Thoracic aorta (tissue), 2 donors: Measurements from ENCODE around the gene MVB12B. TPM values are rescaled to one million over a fixed set of nuclear protein-coding genes. Genes with fewer than 3 reads are reported as not detected.

Experiments
- ATAC-seq: fragments of 150-250 bp; one replicate; pipeline ENCODE4 v1.8.0; 2017; ENCODE audit warnings: low read depth; ENCODE audit not compliant: insufficient number of reproducible peaks, low FRiP score
- DNase-seq: peaks from one replicate; pipeline ENCODE4 v3.0.0-alpha.2; 2020; ENCODE audit warnings: low spot score
- H3K27ac ChIP-seq, 2 donors: fragments of 200-600 bp; sonication (generic); 1 replicate in 1 of 2; 2 replicates in 1 of 2; pipeline ENCODE4 v1.5.1; 2016; ENCODE audit warnings: mild to moderate bottlenecking in 2 of 2, moderate library complexity in 2 of 2
- H3K27me3 ChIP-seq: fragments of 200-600 bp; sonication (generic); replicated peaks from 2 replicates; pipeline ENCODE4 v1.6.0; 2016; ENCODE audit warnings: mild to moderate bottlenecking; ENCODE audit not compliant: insufficient read depth
- H3K36me3 ChIP-seq: fragments of 200-600 bp; sonication (generic); one replicate; pipeline ENCODE4 v1.5.1; 2016
- H3K4me1 ChIP-seq, 2 donors: fragments of 200-600 bp; sonication (generic); 1 replicate in 1 of 2; 2 replicates in 1 of 2; pipeline versions ENCODE4 v1.5.1 to v1.6.0; 2016; ENCODE audit warnings: low read depth in 2 of 2, mild to moderate bottlenecking in 1 of 2; ENCODE audit not compliant: control insufficient read depth in 1 of 2
- H3K4me3 ChIP-seq: fragments of 200-600 bp; sonication (generic); 2 replicates; pipeline ENCODE4 v1.5.1; 2016; ENCODE audit warnings: mild to moderate bottlenecking
- H3K9me3 ChIP-seq: fragments of 200-600 bp; sonication (generic); 2 replicates; pipeline ENCODE4 v1.5.1; 2016
- total RNA-seq, 2 donors: library from RNA; depleted of rRNA; stranded (reverse); fragments of >200 nt; gene quantifications; one replicate each; pipeline versions ENCODE4 v1.1.0 to v1.2.3, GENCODE V29; 2016
- TF ChIP-seq, protein P1 (sequence below): fragments of 200-600 bp; sonication (generic); IDR thresholded peaks from one replicate; pipeline ENCODE4 v1.5.1; 2019; ENCODE audit warnings: antibody characterized with exemption

MVB12B gene
- total RNA-seq, 2 donors from 2014 or later = 18.4 to 21.7 TPM

DNA sequence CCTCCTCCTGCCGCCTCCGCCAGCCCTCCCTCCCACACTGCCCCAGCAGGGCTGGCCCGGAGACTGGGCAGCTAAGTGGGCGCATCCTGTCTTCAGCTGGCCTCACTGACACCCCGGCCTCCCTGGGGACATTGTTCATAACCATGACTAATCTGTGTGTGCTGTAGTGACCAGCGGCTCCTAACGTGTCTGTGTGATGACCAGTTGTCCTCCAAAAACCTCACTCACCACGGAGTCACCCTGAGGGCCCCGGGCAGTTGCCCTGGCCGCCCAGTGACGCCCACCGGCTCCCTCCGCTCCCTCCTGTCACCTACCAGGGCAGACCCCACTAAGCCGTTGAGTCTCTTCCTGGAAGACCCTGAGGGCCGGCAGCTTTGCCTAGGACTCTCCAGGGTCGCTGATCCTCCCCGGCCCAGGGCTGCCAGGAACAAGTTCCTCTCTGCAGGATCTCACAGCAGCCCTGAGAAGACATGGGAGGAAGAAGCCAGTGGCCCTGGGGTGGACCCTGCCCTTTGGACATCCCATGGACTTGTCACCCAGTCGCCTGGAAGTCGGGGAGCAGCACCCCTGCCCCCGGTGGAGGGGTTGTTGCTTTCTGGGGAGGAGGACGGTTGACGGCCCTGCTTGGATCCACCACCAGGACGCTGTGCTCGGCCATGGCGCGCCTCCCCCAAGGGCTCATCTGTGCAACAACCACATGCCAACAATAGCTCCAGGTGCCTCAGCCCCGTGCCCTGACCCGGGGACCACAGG is 176.9 kb downstream of the MVB12B start:
- H3K27ac ChIP-seq = no peak overlapping the region
- H3K9me3 ChIP-seq = no peaks in the 10 kb centered on the region
- ATAC-seq (no peak), DNase-seq (no peak)
- peaks cover 12% of the 10 kb centered on the region for H3K36me3 ChIP-seq
- H3K4me1 ChIP-seq = peaks cover 4 to 21% of the 10 kb centered on the region in 2 donors
- TF ChIP-seq, protein P1, sequence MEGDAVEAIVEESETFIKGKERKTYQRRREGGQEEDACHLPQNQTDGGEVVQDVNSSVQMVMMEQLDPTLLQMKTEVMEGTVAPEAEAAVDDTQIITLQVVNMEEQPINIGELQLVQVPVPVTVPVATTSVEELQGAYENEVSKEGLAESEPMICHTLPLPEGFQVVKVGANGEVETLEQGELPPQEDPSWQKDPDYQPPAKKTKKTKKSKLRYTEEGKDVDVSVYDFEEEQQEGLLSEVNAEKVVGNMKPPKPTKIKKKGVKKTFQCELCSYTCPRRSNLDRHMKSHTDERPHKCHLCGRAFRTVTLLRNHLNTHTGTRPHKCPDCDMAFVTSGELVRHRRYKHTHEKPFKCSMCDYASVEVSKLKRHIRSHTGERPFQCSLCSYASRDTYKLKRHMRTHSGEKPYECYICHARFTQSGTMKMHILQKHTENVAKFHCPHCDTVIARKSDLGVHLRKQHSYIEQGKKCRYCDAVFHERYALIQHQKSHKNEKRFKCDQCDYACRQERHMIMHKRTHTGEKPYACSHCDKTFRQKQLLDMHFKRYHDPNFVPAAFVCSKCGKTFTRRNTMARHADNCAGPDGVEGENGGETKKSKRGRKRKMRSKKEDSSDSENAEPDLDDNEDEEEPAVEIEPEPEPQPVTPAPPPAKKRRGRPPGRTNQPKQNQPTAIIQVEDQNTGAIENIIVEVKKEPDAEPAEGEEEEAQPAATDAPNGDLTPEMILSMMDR = no peak
- H3K4me3 ChIP-seq = no peak overlapping the region
- no peaks in the 10 kb centered on the region for H3K27me3 ChIP-seq

DNA sequence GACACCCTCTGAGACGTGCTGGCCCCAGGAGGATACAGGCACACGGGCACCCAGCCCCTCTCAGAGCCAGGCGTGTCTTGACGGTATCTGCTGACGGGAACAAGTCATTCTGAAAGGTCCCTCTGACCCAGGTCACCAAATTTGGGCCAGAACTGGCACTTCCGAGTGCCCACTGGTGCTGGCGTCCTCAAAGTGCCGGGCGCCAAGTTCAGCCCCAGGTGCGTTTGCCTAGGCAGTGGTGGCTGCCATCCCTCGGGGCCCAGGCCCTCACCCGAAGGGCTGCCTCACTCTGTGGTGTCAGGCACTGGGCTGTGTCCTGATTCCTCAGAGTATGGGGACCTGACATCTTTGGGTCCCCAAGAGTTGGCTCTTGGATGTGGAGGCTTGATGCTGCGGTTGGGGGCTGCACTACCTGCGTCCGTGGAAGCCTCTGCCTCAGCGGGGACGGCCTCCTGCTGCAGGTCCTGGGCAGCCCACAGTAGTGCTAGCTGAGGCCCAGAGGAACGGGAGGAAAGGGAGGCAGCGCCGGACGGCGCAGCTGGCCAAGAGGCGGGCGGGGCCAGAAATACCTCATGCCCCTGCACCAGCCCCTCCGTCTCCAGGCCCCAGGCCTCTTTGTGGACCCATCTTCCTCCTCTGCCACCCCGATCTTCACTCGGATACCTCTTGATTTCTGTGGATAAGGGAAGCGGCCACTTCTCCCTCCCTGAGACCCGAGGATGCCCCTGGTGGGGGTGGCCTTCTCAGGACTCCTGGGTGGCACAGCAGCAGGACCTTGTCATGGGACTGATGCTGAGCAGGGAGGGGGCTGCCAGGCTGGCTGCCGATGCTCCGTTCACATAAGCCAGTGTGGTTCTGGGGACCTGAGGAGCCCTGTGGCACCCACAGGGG is 177.7 kb downstream of the MVB12B start:
- ATAC-seq (no peak), DNase-seq (no peak)
- Histone ChIP-seq H3K4me1 (peaks cover 4 to 17% of the 10 kb centered on the region in 2 donors), H3K27ac (no peak overlapping the region), H3K36me3 (peaks cover 12% of the 10 kb centered on the region), H3K9me3 (no peaks in the 10 kb centered on the region), H3K27me3 (no peaks in the 10 kb centered on the region), H3K4me3 (no peak overlapping the region)
- TF ChIP-seq, protein P1 = no peak

DNA sequence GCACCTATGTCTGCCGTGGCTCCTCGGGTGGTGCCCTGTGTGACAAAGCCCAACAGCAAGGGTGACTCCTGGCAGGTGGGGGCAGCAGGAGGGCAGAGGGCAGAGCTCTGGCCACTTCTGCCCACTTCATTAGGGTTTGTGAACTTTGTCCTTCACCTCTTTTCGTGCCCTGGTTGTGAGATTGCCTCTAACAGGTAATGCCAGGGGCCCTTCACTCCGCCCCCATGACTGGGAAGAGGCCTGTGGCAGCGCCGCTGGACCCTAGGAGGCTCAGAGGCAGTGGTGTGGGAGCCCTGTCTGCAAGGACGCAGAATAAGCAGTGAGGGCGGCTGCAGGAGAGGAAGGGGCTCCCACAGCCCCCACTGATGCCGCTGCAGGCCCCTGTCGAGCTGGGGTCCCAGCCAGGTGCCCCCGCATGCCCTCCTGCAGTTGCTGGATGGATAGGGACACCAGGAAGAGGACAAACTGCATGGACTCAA is 178.4 kb downstream of the MVB12B start:
- Histone ChIP-seq H3K36me3 (peaks cover 12% of the 10 kb centered on the region), H3K4me3 (no peak overlapping the region), H3K27me3 (no peaks in the 10 kb centered on the region), H3K4me1 (peaks cover under 1 to 12% of the 10 kb centered on the region in 2 donors), H3K9me3 (no peaks in the 10 kb centered on the region), H3K27ac (no peak overlapping the region)
- TF ChIP-seq, protein P1 = no peak
- ATAC-seq (no peak), DNase-seq (no peak)

DNA sequence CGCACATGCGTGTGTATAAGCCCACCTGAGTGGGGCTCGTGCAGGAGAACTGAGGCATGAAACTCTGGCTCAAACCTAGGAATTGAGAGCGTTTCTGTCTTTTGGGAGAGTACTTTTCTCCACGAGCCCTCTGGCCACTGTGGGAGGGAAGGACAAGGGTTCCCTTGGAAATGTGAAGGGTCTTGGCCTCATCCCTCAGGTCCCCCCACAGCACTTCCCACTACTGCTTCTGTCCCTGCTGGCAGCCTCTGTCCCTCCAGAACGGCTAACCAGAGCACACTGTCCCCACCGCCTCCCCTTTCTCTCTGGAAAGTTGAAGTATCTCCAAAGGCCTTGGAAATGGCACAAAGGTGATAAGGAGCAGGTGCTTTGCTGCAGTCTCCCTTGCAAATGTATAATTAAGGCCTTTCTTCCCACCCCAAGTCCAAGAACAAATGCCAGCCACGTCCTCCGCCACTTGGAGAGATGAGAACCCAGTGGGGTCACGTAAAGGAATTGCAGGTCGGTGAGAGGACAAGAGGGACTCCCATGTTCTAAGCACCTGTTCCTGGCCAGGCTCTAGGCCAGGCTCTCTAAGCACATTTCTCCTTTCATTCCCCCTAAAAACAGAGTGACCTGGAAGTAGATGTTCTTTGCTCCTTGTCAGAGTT is 179.2 kb downstream of the MVB12B start:
- no peak for ATAC-seq
- TF ChIP-seq, protein P1 = no peak
- Histone ChIP-seq H3K27ac (no peak overlapping the region), H3K4me1 (peaks cover 0 to 4% of the 10 kb centered on the region in 2 donors), H3K4me3 (no peak overlapping the region), H3K9me3 (no peaks in the 10 kb centered on the region), H3K27me3 (no peaks in the 10 kb centered on the region), H3K36me3 (peaks cover 12% of the 10 kb centered on the region)
- no peak for DNase-seq
